MM.1S (cell line): Measurements from ENCODE around the gene NCL.

ENCODE experiments used
- DNase-seq: peaks from one replicate; pipeline ENCODE4 v3.0.0-alpha.2; 2015
- H2AFZ ChIP-seq: fragments of 300-600 bp; sonication (generic); 2 replicates; pipeline ENCODE4 v1.6.0; 2016; ENCODE audit warnings: antibody characterized with exemption, low read length
- H3F3A ChIP-seq: fragments of 300-600 bp; sonication (generic); 2 replicates; pipeline ENCODE4 v1.6.1; 2016; ENCODE audit warnings: mild to moderate bottlenecking, antibody characterized with exemption, low read length, moderate library complexity, mixed read lengths; ENCODE audit not compliant: insufficient read depth
- H3K27ac ChIP-seq: fragments of 300-600 bp; sonication (generic); 2 replicates; pipeline ENCODE4 v1.5.1; 2016; ENCODE audit warnings: mild to moderate bottlenecking, low read length
- H3K27me3 ChIP-seq: fragments of 300-600 bp; sonication (generic); replicated peaks from 2 replicates; pipeline ENCODE4 v1.6.0; 2016; ENCODE audit warnings: low read length; ENCODE audit not compliant: insufficient read depth
- H3K36me3 ChIP-seq: fragments of 300-600 bp; sonication (generic); replicated peaks from 2 replicates; pipeline ENCODE4 v1.6.1; 2016; ENCODE audit warnings: mild to moderate bottlenecking, low read length, mixed read lengths; ENCODE audit not compliant: insufficient read depth
- H3K4me1 ChIP-seq: fragments of 300-600 bp; sonication (generic); 2 replicates; pipeline ENCODE4 v1.6.1; 2016; ENCODE audit warnings: low read length, mixed read lengths
- H3K4me2 ChIP-seq: fragments of 300-600 bp; sonication (generic); 2 replicates; pipeline ENCODE4 v1.6.0; 2016; ENCODE audit warnings: low read depth, low read length
- H3K4me3 ChIP-seq: fragments of 300-600 bp; sonication (generic); 2 replicates; pipeline ENCODE4 v1.5.1; 2016; ENCODE audit warnings: low read length, mixed read lengths
- H3K79me2 ChIP-seq: fragments of 300-600 bp; sonication (generic); 2 replicates; pipeline ENCODE4 v1.6.1; 2016; ENCODE audit warnings: mixed run types, low read length, mixed read lengths
- H3K9ac ChIP-seq: fragments of 300-600 bp; sonication (generic); 2 replicates; pipeline ENCODE4 v1.6.1; 2016; ENCODE audit warnings: low read length, mixed read lengths
- H3K9me2 ChIP-seq: fragments of 300-600 bp; sonication (generic); replicated peaks from 2 replicates; pipeline ENCODE4 v1.6.1; 2016; ENCODE audit warnings: mild to moderate bottlenecking, low read length, mixed read lengths; ENCODE audit not compliant: insufficient read depth
- H3K9me3 ChIP-seq: fragments of 300-600 bp; sonication (generic); replicated peaks from 2 replicates; pipeline ENCODE4 v1.6.1; 2016; ENCODE audit warnings: mild to moderate bottlenecking, low read length, mixed read lengths; ENCODE audit not compliant: insufficient read depth
- H4K20me1 ChIP-seq: fragments of 300-600 bp; sonication (generic); 2 replicates; pipeline ENCODE4 v1.6.1; 2016; ENCODE audit warnings: mild to moderate bottlenecking, low read length, moderate library complexity, mixed read lengths; ENCODE audit not compliant: insufficient read depth
- EZH2 ChIP-seq: fragments of 300-600 bp; sonication (generic); optimal IDR thresholded peaks from 2 replicates; pipeline ENCODE3; 2017; ENCODE audit warnings: low read depth, mild to moderate bottlenecking, antibody characterized with exemption, low read length, mixed read lengths
- EZH2phosphoT487 ChIP-seq: fragments of 300-600 bp; sonication (generic); IDR thresholded peaks from 2 replicates; pipeline ENCODE4 v1.6.1; 2018; ENCODE audit warnings: antibody characterized with exemption, low read length
- TF ChIP-seq, protein P1 (sequence below): fragments of 300-600 bp; sonication (generic); IDR thresholded peaks from 2 replicates; pipeline ENCODE4 v1.5.1; 2016; ENCODE audit warnings: antibody characterized with exemption, low read length, mixed read lengths

NCL gene

DNA sequence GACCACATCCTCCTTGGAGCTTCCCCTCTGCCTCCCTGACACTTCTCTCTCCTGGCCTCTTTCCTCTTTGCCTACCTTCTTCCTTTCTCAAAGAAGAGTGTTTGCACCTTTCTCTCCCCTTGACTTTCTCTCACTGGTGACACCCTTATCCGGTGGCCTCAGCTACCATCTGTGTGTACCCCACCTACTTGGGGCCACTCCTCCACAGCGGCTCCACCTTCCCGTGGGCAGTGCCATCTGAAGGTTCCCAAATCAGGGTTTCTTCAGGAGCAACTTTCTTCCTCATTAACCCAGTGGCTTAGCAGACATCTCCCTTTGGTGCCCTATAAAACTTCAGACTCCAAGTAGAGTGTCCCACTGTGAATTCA lies 5.3 kb upstream of the NCL start:
- H3K9me2 ChIP-seq, result no peaks in the 10 kb centered on the region
- no peaks in the 10 kb centered on the region for H3K36me3 ChIP-seq
- no peaks in the 10 kb centered on the region for H3F3A ChIP-seq
- H3K4me3 ChIP-seq, result no peak overlapping the region
- H3K4me2 ChIP-seq, result no peak overlapping the region
- H2AFZ ChIP-seq, result no peak overlapping the region
- peaks cover 4% of the 10 kb centered on the region; the same call in 1 of the 2 replicates for H3K4me1 ChIP-seq
- no peaks in the 10 kb centered on the region for H3K9me3 ChIP-seq
- no peak overlapping the region for H3K27ac ChIP-seq
- no peaks in the 10 kb centered on the region for H3K27me3 ChIP-seq
- no peak for DNase-seq
- H3K79me2 ChIP-seq, result peaks cover 9% of the 10 kb centered on the region; the same call in 1 of the 2 replicates
- H4K20me1 ChIP-seq, result no peaks in the 10 kb centered on the region
- H3K9ac ChIP-seq, result no peak overlapping the region
- TF ChIP-seq EZH2 (no peak), EZH2phosphoT487 (no peak)
- TF ChIP-seq, protein P1, sequence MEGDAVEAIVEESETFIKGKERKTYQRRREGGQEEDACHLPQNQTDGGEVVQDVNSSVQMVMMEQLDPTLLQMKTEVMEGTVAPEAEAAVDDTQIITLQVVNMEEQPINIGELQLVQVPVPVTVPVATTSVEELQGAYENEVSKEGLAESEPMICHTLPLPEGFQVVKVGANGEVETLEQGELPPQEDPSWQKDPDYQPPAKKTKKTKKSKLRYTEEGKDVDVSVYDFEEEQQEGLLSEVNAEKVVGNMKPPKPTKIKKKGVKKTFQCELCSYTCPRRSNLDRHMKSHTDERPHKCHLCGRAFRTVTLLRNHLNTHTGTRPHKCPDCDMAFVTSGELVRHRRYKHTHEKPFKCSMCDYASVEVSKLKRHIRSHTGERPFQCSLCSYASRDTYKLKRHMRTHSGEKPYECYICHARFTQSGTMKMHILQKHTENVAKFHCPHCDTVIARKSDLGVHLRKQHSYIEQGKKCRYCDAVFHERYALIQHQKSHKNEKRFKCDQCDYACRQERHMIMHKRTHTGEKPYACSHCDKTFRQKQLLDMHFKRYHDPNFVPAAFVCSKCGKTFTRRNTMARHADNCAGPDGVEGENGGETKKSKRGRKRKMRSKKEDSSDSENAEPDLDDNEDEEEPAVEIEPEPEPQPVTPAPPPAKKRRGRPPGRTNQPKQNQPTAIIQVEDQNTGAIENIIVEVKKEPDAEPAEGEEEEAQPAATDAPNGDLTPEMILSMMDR, result no peak

DNA sequence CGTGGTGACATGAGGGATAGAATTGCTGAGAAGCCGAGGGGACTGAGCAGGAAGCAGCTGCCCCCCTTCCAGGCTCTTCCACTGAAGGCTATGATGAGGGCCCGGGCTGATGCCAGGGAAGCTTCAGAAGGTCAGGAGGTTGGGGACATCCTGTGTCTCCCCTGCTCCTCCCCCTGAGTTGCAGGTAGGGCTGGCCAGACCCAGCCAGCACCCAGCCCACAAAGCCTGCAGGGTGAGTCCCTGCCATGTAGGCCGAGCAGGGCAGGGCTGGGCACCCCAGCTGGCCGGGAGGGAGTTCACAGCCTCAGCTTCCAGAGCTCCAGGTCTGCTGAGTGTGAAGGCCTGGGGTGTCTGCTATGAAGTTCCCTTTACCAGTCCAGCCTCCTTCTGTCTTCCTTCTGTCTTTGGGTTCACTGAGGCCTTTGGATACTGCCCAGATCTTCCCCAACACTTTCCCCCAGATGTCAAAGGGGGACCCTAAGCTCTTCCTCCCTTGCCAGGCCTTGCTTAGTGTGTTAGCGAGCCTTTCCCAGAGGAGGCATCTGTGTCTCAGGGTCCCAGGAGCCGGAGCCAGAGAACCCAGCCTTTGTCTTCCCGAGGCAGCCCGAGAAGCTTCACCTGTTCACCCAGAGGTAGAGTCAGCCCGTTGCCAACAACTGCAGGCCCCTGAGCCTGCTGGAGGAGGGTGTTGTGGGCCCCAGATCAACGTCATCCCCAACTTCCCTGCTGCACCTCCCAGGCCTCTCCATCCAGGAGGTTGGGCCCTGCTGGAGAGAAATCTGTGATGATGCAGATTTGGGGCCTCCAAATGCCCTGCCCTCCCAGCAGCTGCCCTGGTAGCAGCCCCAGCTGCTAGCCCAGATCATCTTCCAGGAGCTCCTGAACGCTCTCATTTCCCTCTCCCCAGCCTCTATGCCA lies 3.6 kb upstream of the NCL start:
- Histone ChIP-seq H4K20me1 (peaks cover 6% of the 10 kb centered on the region), H3K9me2 (no peaks in the 10 kb centered on the region), H3K36me3 (peaks cover 4% of the 10 kb centered on the region; the same call in 1 of the 2 replicates), H2AFZ (no peak overlapping the region), H3K79me2 (peaks cover 23% of the 10 kb centered on the region), H3F3A (peaks cover 14% of the 10 kb centered on the region), H3K9me3 (no peaks in the 10 kb centered on the region), H3K4me2 (no peak overlapping the region), H3K27me3 (no peaks in the 10 kb centered on the region), H3K27ac (no peak overlapping the region), H3K4me1 (peaks cover 5% of the 10 kb centered on the region), H3K9ac (no peak overlapping the region), H3K4me3 (no peak overlapping the region)
- no peak for DNase-seq
- TF ChIP-seq, protein P1, result no peak
- no peak for TF ChIP-seq EZH2phosphoT487
- TF ChIP-seq EZH2, result no peak

DNA sequence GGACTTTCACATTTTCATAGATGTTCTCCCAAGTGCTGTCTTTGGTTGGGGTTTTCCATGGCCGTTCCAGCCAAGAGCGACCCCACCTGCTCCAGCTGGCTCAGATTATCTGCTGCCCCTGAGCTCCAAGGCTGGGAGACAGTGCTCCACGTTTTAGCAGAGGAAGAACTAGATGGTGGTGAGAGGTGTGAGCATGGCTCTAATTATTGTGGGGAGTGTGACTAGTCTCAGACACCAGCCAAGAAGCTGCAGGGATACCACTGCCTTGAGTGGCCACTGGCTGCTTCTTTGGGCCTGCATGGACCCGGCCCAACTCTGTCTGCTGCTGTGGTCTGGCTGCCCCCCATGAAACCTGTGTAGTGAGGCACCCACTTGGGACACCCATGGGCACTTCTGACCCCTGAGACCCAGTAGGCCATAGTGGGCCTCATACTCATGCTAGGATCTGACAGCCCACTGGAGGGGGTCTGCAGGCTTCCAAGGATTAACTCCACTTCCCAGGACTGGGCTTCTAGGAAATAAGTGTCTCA lies 2.8 kb upstream of the NCL start:
- Histone ChIP-seq H3K4me1 (peaks cover 13% of the 10 kb centered on the region), H3K9me3 (no peaks in the 10 kb centered on the region), H3K36me3 (peaks cover 7% of the 10 kb centered on the region; the same call in 1 of the 2 replicates), H3K79me2 (peaks cover 31% of the 10 kb centered on the region), H3K4me3 (no peak overlapping the region), H3K9ac (no peak overlapping the region), H3K9me2 (no peaks in the 10 kb centered on the region), H4K20me1 (peaks cover 14% of the 10 kb centered on the region), H3K4me2 (no peak overlapping the region), H3K27me3 (no peaks in the 10 kb centered on the region), H3F3A (peaks cover 21% of the 10 kb centered on the region), H3K27ac (no peak overlapping the region), H2AFZ (no peak overlapping the region)
- DNase-seq, result no peak
- TF ChIP-seq EZH2phosphoT487 (no peak), EZH2 (no peak)
- TF ChIP-seq, protein P1, result no peak
